ENCODE data around the gene BRCA1. TPM values are rescaled to one million over a fixed set of nuclear protein-coding genes. Genes with fewer than 3 reads are reported as not detected.

BRCA1 gene
- total RNA-seq, 1 experiment from 2014 or later: 67.1 TPM

- Mint-ChIP-seq H3K36me3 (ENCODE audit: insufficient read depth, unreplicated experiment) (peaks cover 78% of the 10 kb centered on the region), H3K27me3 (ENCODE audit: unreplicated experiment) (no peaks in the 10 kb centered on the region), H3K4me3 (ENCODE audit: low read depth, unreplicated experiment) (no peak overlapping the region), H3K9me3 (ENCODE audit: low read depth, unreplicated experiment) (no peaks in the 10 kb centered on the region), H3K4me1 (ENCODE audit: low read depth, unreplicated experiment) (peaks cover 33% of the 10 kb centered on the region), H3K27ac (ENCODE audit: unreplicated experiment) (peak overlapping the region; percentile 9)
- BruUV-seq (replicated peaks): TSS peak; percentile 51
- intact Hi-C loops (cut with micrococcal nuclease; ENCODE audit: unreplicated experiment): no loop called here
- TF ChIP-seq CTCF (IDR thresholded peaks at IDR 0.05; ENCODE audit: unreplicated experiment): no peak
- no peak for DNase-seq
- CTCF ChIA-PET: no interaction called here
Observed at GRCh38 chr17:43014649-43015542, 110.3 kb downstream of the BRCA1 start.

GRCh38 chr17:43014020-43014648, 111.0 kb downstream of the BRCA1 start:
- CTCF ChIA-PET: no interaction called here
- Mint-ChIP-seq H3K4me1 (ENCODE audit: low read depth, unreplicated experiment) (peaks cover 27% of the 10 kb centered on the region), H3K4me3 (ENCODE audit: low read depth, unreplicated experiment) (no peak overlapping the region), H3K36me3 (ENCODE audit: insufficient read depth, unreplicated experiment) (peaks cover 70% of the 10 kb centered on the region), H3K27me3 (ENCODE audit: unreplicated experiment) (no peaks in the 10 kb centered on the region), H3K9me3 (ENCODE audit: low read depth, unreplicated experiment) (no peaks in the 10 kb centered on the region), H3K27ac (ENCODE audit: unreplicated experiment) (no peak overlapping the region)
- TF ChIP-seq CTCF (IDR thresholded peaks at IDR 0.05; ENCODE audit: unreplicated experiment): no peak
- intact Hi-C loops (cut with micrococcal nuclease; ENCODE audit: unreplicated experiment): no loop called here
- DNase-seq: no peak
- BruUV-seq (replicated peaks): no TSS peak

- Mint-ChIP-seq H3K36me3 (ENCODE audit: insufficient read depth, unreplicated experiment) (peaks cover 65% of the 10 kb centered on the region), H3K4me3 (ENCODE audit: low read depth, unreplicated experiment) (no peak overlapping the region), H3K4me1 (ENCODE audit: low read depth, unreplicated experiment) (peaks cover 21% of the 10 kb centered on the region), H3K9me3 (ENCODE audit: low read depth, unreplicated experiment) (no peaks in the 10 kb centered on the region), H3K27ac (ENCODE audit: unreplicated experiment) (peak overlapping the region; percentile 45), H3K27me3 (ENCODE audit: unreplicated experiment) (no peaks in the 10 kb centered on the region)
- TF ChIP-seq CTCF (IDR thresholded peaks at IDR 0.05; ENCODE audit: unreplicated experiment): no peak
- intact Hi-C loops (cut with micrococcal nuclease; ENCODE audit: unreplicated experiment): no loop called here
- no TSS peak for BruUV-seq (replicated peaks)
- CTCF ChIA-PET: no interaction called here
- no peak for DNase-seq
Observed at GRCh38 chr17:43013296-43013695, 111.9 kb downstream of the BRCA1 start.

DNA sequence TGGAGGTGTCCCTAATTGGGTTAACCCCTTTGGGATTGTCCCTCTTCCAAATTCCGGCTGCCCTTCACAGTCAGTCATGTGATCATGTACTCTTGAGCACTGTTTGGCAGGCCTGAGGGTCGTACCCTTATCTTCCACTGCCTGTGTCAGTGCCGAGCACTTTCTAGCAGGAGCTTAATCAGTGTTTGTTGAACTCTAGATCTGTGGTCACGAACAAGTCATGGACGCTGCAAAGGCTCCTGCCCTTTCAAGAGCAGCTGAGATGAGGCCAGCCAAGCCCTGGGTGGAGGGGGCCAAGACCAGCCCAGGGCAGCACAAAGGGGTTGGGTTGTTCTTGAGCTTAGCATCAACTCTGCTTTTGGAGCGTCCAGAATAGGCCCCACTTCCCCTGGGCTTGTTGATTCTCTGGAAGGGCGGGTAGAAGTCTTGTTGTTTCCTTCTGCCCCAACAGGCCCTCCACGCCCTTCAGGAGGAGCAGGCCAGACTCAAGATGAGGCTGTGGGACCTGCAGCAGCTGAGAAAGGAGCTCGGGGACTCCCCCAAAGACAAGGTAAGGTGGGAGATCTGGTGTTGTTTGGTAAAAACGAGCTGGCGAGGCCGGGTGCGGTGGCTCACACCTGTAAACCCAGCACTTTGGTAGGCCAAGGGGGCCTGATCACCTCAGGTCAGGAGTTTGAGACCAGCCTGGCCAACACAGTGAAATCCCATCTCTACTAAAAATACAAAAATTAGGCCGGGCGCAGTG, 113.3 kb downstream of the BRCA1 start:
- CTCF ChIA-PET: interaction anchor here (1.8 kb wide), 1 partner anchor 14 kb away, joined by 13 read pairs; the partner anchor contains the start of gene RPL27
- H3K4me1 Mint-ChIP-seq (ENCODE audit: low read depth, unreplicated experiment): peaks cover 21% of the 10 kb centered on the region
- no peak for DNase-seq
- H3K27me3 Mint-ChIP-seq (ENCODE audit: unreplicated experiment): no peaks in the 10 kb centered on the region
- no TSS peak for BruUV-seq (replicated peaks)
- H3K27ac Mint-ChIP-seq (ENCODE audit: unreplicated experiment): peak overlapping the region; percentile 27
- no peaks in the 10 kb centered on the region for H3K9me3 Mint-ChIP-seq (ENCODE audit: low read depth, unreplicated experiment)
- TF ChIP-seq CTCF (IDR thresholded peaks at IDR 0.05; ENCODE audit: unreplicated experiment): no peak
- H3K36me3 Mint-ChIP-seq (ENCODE audit: insufficient read depth, unreplicated experiment): peaks cover 56% of the 10 kb centered on the region
- H3K4me3 Mint-ChIP-seq (ENCODE audit: low read depth, unreplicated experiment): no peak overlapping the region
- intact Hi-C loops (cut with micrococcal nuclease; ENCODE audit: unreplicated experiment): no loop called here
